K562 (cell line): ENCODE results near the gene PREX1. TPM values are rescaled to one million over a fixed set of nuclear protein-coding genes. Genes with fewer than 3 reads are reported as not detected.

Source experiments
- ATAC-seq: fragments of 200-7000 bp; cut with Tn5 transposase; 3 replicates; pipeline ENCODE4 v1.9.1; 2020; ENCODE audit warnings: moderate library complexity
- BruUV-seq: library from RNA; stranded (reverse); fragments of 400-500 nt; replicated peaks from 2 replicates; lab custom pipeline; 2021; lab: Mats Ljungman, UMichigan
- CTCF ChIA-PET: fragments of 300-600 bp; formaldehyde crosslinking; extraction: SDS; loops from one replicate; lab custom pipeline; 2021; ENCODE audit warnings: low intra/inter-chr PET ratio; lab: Yijun Ruan, JAX
- POLR2A ChIA-PET: fragments of 300-600, 350-650 bp; sonication (Branson Sonifier 250); formaldehyde crosslinking; extraction: SDS; loops from one replicate; lab custom pipeline; 2021; ENCODE audit warnings: antibody characterized with exemption, inconsistent platforms; lab: Yijun Ruan, JAX
- DNase-seq, 4 experiments: peaks; one replicate each; pipeline versions ENCODE4 v3.0.0 to v3.0.0-alpha.2; 2011 to 2018; ENCODE audit warnings: low spot score in 3 of 4, mixed read lengths in 3 of 4; ENCODE audit errors: extremely low read depth in 1 of 4
- FAIRE-seq: peaks from 2 replicates; lab custom pipeline; 2011; peaks lifted over from hg19 to GRCh38; lab: Jason Lieb, UNC
- H2AFZ ChIP-seq: 2 replicates; pipeline ENCODE4 v1.6.0; 2011; ENCODE audit warnings: low read depth, low read length, control low read depth, inconsistent platforms
- H3K27ac ChIP-seq: fragments of 200-600 bp; 3 replicates; pipeline ENCODE4 v1.8.0; 2011; ENCODE audit warnings: low read depth, mild to moderate bottlenecking, control low read depth, inconsistent platforms, low read length, moderate library complexity, mixed read lengths; ENCODE audit errors: extremely low read depth
- H3K27me3 ChIP-seq, 2 experiments: fragments of 300-600 bp in 1 of 2; 2 replicates in 1 of 2; 3 replicates in 1 of 2; pipeline versions ENCODE4 v1.6.0 to v1.8.0; 2011; ENCODE audit warnings: inconsistent platforms in 2 of 2, low read length in 2 of 2, mild to moderate bottlenecking in 1 of 2, mixed read lengths in 1 of 2, moderate library complexity in 1 of 2; ENCODE audit not compliant: control insufficient read depth in 2 of 2, insufficient read depth in 2 of 2
- H3K36me3 ChIP-seq: fragments of 300-600 bp; 3 replicates; pipeline ENCODE4 v1.8.0; 2011; ENCODE audit warnings: mild to moderate bottlenecking, low read length, inconsistent platforms; ENCODE audit not compliant: control insufficient read depth, insufficient read depth
- H3K4me1 ChIP-seq, 2 experiments: fragments of 200-600 bp in 1 of 2; replicated peaks in 1 of 2; 2 replicates in 1 of 2; 3 replicates in 1 of 2; pipeline versions ENCODE4 v1.5.1 to v1.8.0; 2011; ENCODE audit warnings: inconsistent platforms in 2 of 2, low read length in 2 of 2, mild to moderate bottlenecking in 1 of 2, mixed read lengths in 1 of 2, moderate library complexity in 1 of 2; ENCODE audit not compliant: control insufficient read depth in 2 of 2, insufficient read depth in 2 of 2
- H3K4me2 ChIP-seq: 2 replicates; pipeline ENCODE4 v1.6.1; 2011; ENCODE audit warnings: low read length, control low read depth, inconsistent platforms, mixed read lengths; ENCODE audit not compliant: insufficient read depth
- H3K4me3 ChIP-seq: fragments of 200-600 bp; sonication (generic), shearing (Covaris generic); 2 replicates; pipeline ENCODE4 v1.5.1; 2016; ENCODE audit warnings: control low read depth, inconsistent platforms
- H3K79me2 ChIP-seq: fragments of 200-600 bp; 3 replicates; pipeline ENCODE4 v1.8.0; 2011; ENCODE audit warnings: low read length, inconsistent platforms; ENCODE audit not compliant: control insufficient read depth, insufficient read depth
- H3K9ac ChIP-seq, 2 experiments: 2 replicates each; pipeline versions ENCODE4 v1.6.0 to v1.6.1; 2011; ENCODE audit warnings: low read depth in 2 of 2, low read length in 2 of 2, control low read depth in 1 of 2, inconsistent platforms in 1 of 2, mild to moderate bottlenecking in 1 of 2, mixed read lengths in 1 of 2; ENCODE audit not compliant: insufficient read depth in 1 of 2
- H3K9me1 ChIP-seq: one replicate; pipeline ENCODE4 v1.6.0; 2011; ENCODE audit warnings: inconsistent platforms, mild to moderate bottlenecking, low read length, moderate library complexity; ENCODE audit not compliant: control insufficient read depth, insufficient read depth
- H3K9me3 ChIP-seq: replicated peaks from 2 replicates; pipeline ENCODE4 v1.5.1; 2011; ENCODE audit warnings: low read depth, low read length, inconsistent platforms; ENCODE audit not compliant: control insufficient read depth, insufficient read depth
- H4K20me1 ChIP-seq: replicated peaks from 2 replicates; pipeline ENCODE4 v1.6.1; 2011; ENCODE audit warnings: low read length, inconsistent platforms, mixed read lengths; ENCODE audit not compliant: control insufficient read depth, insufficient read depth
- CEBPG ChIP-seq, 3 experiments: fragments of 200-800 bp in 1 of 3; sonication (Bioruptor generic) in 1 of 3; sonication (generic) in 1 of 3; formaldehyde crosslinking in 1 of 3; IDR thresholded peaks in 2 of 3; conservative IDR thresholded peaks in 1 of 3; 2 replicates each; pipeline versions ENCODE4 v1.6.1 to v1.8.0; 2016 to 2022; ENCODE audit warnings: missing compliant biosample characterization in 2 of 3, missing genetic modification characterization in 2 of 3, mild to moderate bottlenecking in 1 of 3, missing genetic modification reagents in 1 of 3
- MEIS2 ChIP-seq: fragments of 450-650 bp; IDR thresholded peaks from 2 replicates; pipeline ENCODE4 v1.6.1; 2014; ENCODE audit warnings: mild to moderate bottlenecking; ENCODE audit not compliant: partially characterized antibody
- NFXL1 ChIP-seq: fragments of 450-650 bp; formaldehyde crosslinking; IDR thresholded peaks from 2 replicates; pipeline ENCODE4 v1.4.0; 2021; ENCODE audit warnings: mild to moderate bottlenecking
- PHB2 ChIP-seq: fragments of 450-650 bp; IDR thresholded peaks from 2 replicates; pipeline ENCODE4 v1.6.1; 2017; ENCODE audit warnings: low read depth
- TAF7 ChIP-seq: fragments of 450-650 bp; IDR thresholded peaks from 2 replicates; pipeline ENCODE4 v1.6.1; 2016; ENCODE audit warnings: missing genetic modification characterization, missing compliant biosample characterization
- WGBS: fragments of 100-300 bp; shearing (Covaris generic); methylation state at CpG from one replicate; pipeline ENCODE4 v1.1.6; 2016; ENCODE audit warnings: low coverage, mixed read lengths; ENCODE audit not compliant: insufficient coverage; ENCODE audit errors: missing lambda C conversion rate; 5-methylcytosine and 5-hydroxymethylcytosine counted together
- in situ Hi-C: fragments of 300-500 bp; cut with MboI; formaldehyde crosslinking; loops from 4 replicates; pipeline ENCODE4 v1.15.0; 2018; ENCODE audit warnings: inconsistent platforms, mixed read lengths
- intact Hi-C: fragments of 100-400 bp; cut with micrococcal nuclease; formaldehyde crosslinking; loops from 2 replicates; pipeline ENCODE4 v1.14.2; 2022
- polyA plus RNA-seq, 8 experiments: library from polyadenylated mRNA; depleted of rRNA in 4 of 8; stranded (reverse) in 5 of 8; unstranded in 3 of 8; fragments of >200 nt; fragmentation: Nextera tagmentation in 2 of 8; fragmentation: Illumina TruSeq in 1 of 8; extraction: Ambion mirVana in 2 of 8; extraction: Trizol in 1 of 8; gene quantifications; 2 replicates each; pipeline versions ENCODE4 v1.2.1 to v1.2.3, GENCODE V29; 2011 to 2014; ENCODE audit warnings: inconsistent platforms in 1 of 8, missing spikeins in 1 of 8
- total RNA-seq, 7 experiments: library from RNA; depleted of rRNA in 6 of 7; stranded (reverse); fragments of >200 nt in 6 of 7; fragmentation: Illumina TruSeq in 2 of 7; extraction: Trizol in 2 of 7; gene quantifications; 2 replicates each; pipeline versions ENCODE4 v1.2.1 to v1.2.3, GENCODE V29; 2011 to 2021; ENCODE audit warnings: low replicate concordance in 1 of 7
- TF ChIP-seq, protein P1 (sequence below): fragments of 250-450 bp; sonication (Bioruptor Pico); IDR thresholded peaks from 2 replicates; pipeline ENCODE4 v1.4.0; 2020; ENCODE audit warnings: mild to moderate bottlenecking, moderate library complexity
- TF ChIP-seq, protein P2 (sequence below): sonication (generic); formaldehyde crosslinking; IDR thresholded peaks from 2 replicates; pipeline ENCODE4 v1.8.1; 2022; ENCODE audit warnings: missing genetic modification reagents
- TF ChIP-seq, protein P3 (sequence below): fragments of 450-650 bp; IDR thresholded peaks from 2 replicates; pipeline ENCODE4 v1.6.1; 2016; ENCODE audit warnings: antibody characterized with exemption
- TF ChIP-seq, protein P4 (sequence below), 2 experiments: IDR thresholded peaks; 2 replicates each; pipeline ENCODE4 v1.6.1; 2012; ENCODE audit warnings: improper control_type of control experiment in 2 of 2, low read depth in 2 of 2, low read length in 2 of 2, borderline replicate concordance in 1 of 2
- TF ChIP-seq, protein P5 (sequence below): fragments of 250-450 bp; sonication (Bioruptor Pico); IDR thresholded peaks from 2 replicates; pipeline ENCODE4 v1.5.0; 2021; ENCODE audit warnings: mild to moderate bottlenecking, borderline replicate concordance

The PREX1 gene
- total and polyA plus RNA-seq, 9 of the 15 experiments (the other 6 are each of a cell fraction or from before 2014, with no cell fraction given), result 0.37 to 10.4 (median 4.8) TPM

DNA sequence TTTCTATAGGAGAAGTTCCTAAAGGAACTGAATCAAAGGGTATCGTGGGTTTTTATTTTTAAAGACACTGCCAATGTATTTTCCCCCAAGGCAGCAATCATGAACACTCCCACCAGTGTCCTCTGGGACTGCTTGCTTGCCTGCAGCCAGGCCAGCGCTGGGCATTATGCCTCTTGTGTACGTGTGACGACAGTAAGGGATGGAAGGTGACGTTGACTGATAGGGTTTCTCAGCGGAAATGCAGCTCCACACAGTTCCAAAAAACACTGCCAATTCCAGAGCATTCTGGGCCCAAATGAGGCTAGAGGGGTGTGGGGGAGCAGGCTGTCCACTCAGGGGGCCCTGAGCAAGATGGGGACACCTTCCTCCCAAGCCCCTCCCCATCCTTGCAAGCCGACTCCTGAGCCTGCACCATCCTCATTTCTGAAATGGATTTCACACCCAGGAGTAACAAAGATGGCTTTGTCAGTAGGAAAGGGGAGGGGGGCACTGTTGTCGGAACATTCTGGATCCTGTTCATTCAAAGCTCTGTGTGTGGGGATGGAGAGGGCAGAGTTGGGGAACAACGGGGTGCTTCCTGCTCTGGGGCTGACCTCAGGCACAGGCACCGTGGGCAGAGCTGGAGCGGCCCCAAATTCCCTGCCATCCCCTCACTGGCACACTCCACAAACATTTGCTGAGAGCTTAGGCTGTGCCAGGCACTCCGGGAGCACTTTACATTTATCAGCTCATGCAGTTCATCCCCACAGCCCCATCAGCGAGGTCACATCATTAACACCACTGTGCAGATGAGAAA is 20.0 kb downstream of the PREX1 start:
- CTCF ChIA-PET, result no interaction called here
- H3K9me1 ChIP-seq, result no peaks in the 10 kb centered on the region
- H3K79me2 ChIP-seq, result no peaks in the 10 kb centered on the region
- DNase-seq (no peak), ATAC-seq (peak; percentile 44; the same call in 1 of the 3 replicates), FAIRE-seq (no peak)
- H2AFZ ChIP-seq, result no peak overlapping the region
- POLR2A ChIA-PET, result interaction anchor here (0.7 kb wide), 1 partner anchor 13 kb away, joined by 4 read pairs; no protein-coding TSS in a partner anchor
- no peaks in the 10 kb centered on the region for H3K9me3 ChIP-seq
- H3K36me3 ChIP-seq, result no peaks in the 10 kb centered on the region
- H3K4me2 ChIP-seq, result no peak overlapping the region
- no peak overlapping the region for H3K27ac ChIP-seq
- WGBS, result 19% methylated on average over 13 of the region's 13 CpGs
- H3K4me1 ChIP-seq, result 0 out of 5 replicates have a peak, but pooled peaks cover 0 to 4% of the 10 kb centered on the region in 2 experiments
- intact Hi-C loops (no loop called here), in situ Hi-C loops (no loop called here)
- no peak overlapping the region for H3K4me3 ChIP-seq
- BruUV-seq, result no TSS peak
- H3K9ac ChIP-seq, result peak overlapping the region in 1 of 2 experiments; percentile 37; a peak in 1 of 4 replicates
- H3K27me3 ChIP-seq, result peaks cover 0 to 14% of the 10 kb centered on the region in 2 experiments; a peak in 3 of 5 replicates
- H4K20me1 ChIP-seq, result no peaks in the 10 kb centered on the region; the same call in 1 of the 2 replicates
- TF ChIP-seq PHB2 (no peak), NFXL1 (CRISPR knock-in tag) (no peak), MEIS2 (peak; percentile 30), CEBPG (CRISPR knock-in tag; IDR thresholded peaks at IDR 0.05) (no peak), CEBPG (tag; conservative IDR thresholded peaks at IDR 0.05 in 1 of 2, IDR thresholded peaks at IDR 0.05 in 1 of 2) (no peak), TAF7 (tag) (no peak)
- TF ChIP-seq, protein P1, sequence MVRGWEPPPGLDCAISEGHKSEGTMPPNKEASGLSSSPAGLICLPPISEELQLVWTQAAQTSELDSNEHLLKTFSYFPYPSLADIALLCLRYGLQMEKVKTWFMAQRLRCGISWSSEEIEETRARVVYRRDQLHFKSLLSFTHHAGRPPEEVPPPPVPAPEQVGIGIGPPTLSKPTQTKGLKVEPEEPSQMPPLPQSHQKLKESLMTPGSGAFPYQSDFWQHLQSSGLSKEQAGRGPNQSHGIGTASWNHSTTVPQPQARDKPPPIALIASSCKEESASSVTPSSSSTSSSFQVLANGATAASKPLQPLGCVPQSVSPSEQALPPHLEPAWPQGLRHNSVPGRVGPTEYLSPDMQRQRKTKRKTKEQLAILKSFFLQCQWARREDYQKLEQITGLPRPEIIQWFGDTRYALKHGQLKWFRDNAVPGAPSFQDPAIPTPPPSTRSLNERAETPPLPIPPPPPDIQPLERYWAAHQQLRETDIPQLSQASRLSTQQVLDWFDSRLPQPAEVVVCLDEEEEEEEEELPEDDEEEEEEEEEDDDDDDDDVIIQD (CRISPR knock-in tag), result no peak
- TF ChIP-seq, protein P2, sequence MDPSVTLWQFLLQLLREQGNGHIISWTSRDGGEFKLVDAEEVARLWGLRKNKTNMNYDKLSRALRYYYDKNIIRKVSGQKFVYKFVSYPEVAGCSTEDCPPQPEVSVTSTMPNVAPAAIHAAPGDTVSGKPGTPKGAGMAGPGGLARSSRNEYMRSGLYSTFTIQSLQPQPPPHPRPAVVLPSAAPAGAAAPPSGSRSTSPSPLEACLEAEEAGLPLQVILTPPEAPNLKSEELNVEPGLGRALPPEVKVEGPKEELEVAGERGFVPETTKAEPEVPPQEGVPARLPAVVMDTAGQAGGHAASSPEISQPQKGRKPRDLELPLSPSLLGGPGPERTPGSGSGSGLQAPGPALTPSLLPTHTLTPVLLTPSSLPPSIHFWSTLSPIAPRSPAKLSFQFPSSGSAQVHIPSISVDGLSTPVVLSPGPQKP (CRISPR knock-in tag), result no peak
- TF ChIP-seq, protein P3, sequence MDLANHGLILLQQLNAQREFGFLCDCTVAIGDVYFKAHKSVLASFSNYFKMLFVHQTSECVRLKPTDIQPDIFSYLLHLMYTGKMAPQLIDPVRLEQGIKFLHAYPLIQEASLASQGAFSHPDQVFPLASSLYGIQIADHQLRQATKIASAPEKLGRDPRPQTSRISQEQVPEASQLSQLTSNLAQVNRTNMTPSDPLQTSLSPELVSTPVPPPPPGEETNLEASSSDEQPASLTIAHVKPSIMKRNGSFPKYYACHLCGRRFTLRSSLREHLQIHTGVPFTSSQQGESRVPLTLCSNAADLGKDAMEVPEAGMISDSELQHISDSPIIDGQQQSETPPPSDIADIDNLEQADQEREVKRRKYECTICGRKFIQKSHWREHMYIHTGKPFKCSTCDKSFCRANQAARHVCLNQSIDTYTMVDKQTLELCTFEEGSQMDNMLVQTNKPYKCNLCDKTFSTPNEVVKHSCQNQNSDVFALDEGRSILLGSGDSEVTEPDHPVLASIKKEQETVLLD, result no peak
- TF ChIP-seq, protein P4, sequence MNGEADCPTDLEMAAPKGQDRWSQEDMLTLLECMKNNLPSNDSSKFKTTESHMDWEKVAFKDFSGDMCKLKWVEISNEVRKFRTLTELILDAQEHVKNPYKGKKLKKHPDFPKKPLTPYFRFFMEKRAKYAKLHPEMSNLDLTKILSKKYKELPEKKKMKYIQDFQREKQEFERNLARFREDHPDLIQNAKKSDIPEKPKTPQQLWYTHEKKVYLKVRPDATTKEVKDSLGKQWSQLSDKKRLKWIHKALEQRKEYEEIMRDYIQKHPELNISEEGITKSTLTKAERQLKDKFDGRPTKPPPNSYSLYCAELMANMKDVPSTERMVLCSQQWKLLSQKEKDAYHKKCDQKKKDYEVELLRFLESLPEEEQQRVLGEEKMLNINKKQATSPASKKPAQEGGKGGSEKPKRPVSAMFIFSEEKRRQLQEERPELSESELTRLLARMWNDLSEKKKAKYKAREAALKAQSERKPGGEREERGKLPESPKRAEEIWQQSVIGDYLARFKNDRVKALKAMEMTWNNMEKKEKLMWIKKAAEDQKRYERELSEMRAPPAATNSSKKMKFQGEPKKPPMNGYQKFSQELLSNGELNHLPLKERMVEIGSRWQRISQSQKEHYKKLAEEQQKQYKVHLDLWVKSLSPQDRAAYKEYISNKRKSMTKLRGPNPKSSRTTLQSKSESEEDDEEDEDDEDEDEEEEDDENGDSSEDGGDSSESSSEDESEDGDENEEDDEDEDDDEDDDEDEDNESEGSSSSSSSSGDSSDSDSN (IDR thresholded peaks at IDR 0.05; ENCODE audit: borderline replicate concordance in 1 of 2, low read depth in 2 of 2, low read length in 2 of 2), result no peak
- TF ChIP-seq, protein P5, sequence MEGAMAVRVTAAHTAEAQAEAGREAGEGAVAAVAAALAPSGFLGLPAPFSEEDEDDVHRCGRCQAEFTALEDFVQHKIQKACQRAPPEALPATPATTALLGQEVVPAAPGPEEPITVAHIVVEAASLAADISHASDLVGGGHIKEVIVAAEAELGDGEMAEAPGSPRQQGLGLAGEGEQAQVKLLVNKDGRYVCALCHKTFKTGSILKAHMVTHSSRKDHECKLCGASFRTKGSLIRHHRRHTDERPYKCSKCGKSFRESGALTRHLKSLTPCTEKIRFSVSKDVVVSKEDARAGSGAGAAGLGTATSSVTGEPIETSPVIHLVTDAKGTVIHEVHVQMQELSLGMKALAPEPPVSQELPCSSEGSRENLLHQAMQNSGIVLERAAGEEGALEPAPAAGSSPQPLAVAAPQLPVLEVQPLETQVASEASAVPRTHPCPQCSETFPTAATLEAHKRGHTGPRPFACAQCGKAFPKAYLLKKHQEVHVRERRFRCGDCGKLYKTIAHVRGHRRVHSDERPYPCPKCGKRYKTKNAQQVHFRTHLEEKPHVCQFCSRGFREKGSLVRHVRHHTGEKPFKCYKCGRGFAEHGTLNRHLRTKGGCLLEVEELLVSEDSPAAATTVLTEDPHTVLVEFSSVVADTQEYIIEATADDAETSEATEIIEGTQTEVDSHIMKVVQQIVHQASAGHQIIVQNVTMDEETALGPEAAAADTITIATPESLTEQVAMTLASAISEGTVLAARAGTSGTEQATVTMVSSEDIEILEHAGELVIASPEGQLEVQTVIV (CRISPR knock-in tag), result no peak
